Calu3 (cell line): ENCODE data around the gene LPGAT1. TPM values are rescaled to one million over a fixed set of nuclear protein-coding genes. Genes with fewer than 3 reads are reported as not detected.

Experiments
- BruUV-seq: library from RNA; stranded (reverse); fragments of 400-500 nt; replicated peaks from 2 replicates; lab custom pipeline; 2021; lab: Mats Ljungman, UMichigan
- CTCF ChIA-PET: fragments of 300-600 bp; sonication (Branson Sonifier 250); formaldehyde crosslinking; loops from one replicate; lab custom pipeline; 2022; ENCODE audit warnings: antibody characterized with exemption; lab: Charles Lee
- DNase-seq: peaks from one replicate; pipeline ENCODE4 v3.0.0; 2022
- H3K27ac Mint-ChIP-seq: one replicate; pipeline ENCODE4 v1.8.0; 2022; ENCODE audit warnings: mixed read lengths; ENCODE audit not compliant: unreplicated experiment
- H3K27me3 Mint-ChIP-seq: one replicate; pipeline ENCODE4 v1.8.0; 2022; ENCODE audit warnings: mixed read lengths; ENCODE audit not compliant: unreplicated experiment
- H3K36me3 Mint-ChIP-seq: one replicate; pipeline ENCODE4 v1.8.0; 2022; ENCODE audit warnings: mild to moderate bottlenecking, moderate library complexity, mixed read lengths; ENCODE audit not compliant: insufficient read depth, unreplicated experiment
- H3K4me1 Mint-ChIP-seq: one replicate; pipeline ENCODE4 v1.8.0; 2022; ENCODE audit warnings: mild to moderate bottlenecking, low read depth, mixed read lengths; ENCODE audit not compliant: unreplicated experiment
- H3K4me3 Mint-ChIP-seq: one replicate; pipeline ENCODE4 v1.8.0; 2022; ENCODE audit warnings: mild to moderate bottlenecking, low read depth, moderate library complexity, mixed read lengths; ENCODE audit not compliant: unreplicated experiment
- H3K9me3 Mint-ChIP-seq: one replicate; pipeline ENCODE4 v1.8.0; 2022; ENCODE audit warnings: low read depth, mixed read lengths; ENCODE audit not compliant: unreplicated experiment
- intact Hi-C: fragments of 100-400 bp; cut with micrococcal nuclease; formaldehyde crosslinking; loops from one replicate; pipeline ENCODE4 v1.10.0; 2022; ENCODE audit not compliant: unreplicated experiment
- total RNA-seq: library from RNA; stranded (reverse); gene quantifications from 2 replicates; pipeline ENCODE4 v1.2.3, GENCODE V29; 2022
- TF ChIP-seq, protein P1 (sequence below): fragments of 200-600 bp; IDR thresholded peaks from one replicate; pipeline ENCODE4 v1.8.0; 2022; ENCODE audit warnings: antibody characterized with exemption; ENCODE audit not compliant: unreplicated experiment

Gene LPGAT1
- total RNA-seq, 1 experiment from 2014 or later, result 67.7 TPM

- CTCF ChIA-PET, result interaction anchor here (0.6 kb wide), 1 partner anchor 99 kb away, joined by 8 read pairs; no protein-coding TSS in a partner anchor
- no TSS peak for BruUV-seq
- Mint-ChIP-seq H3K9me3 (no peaks in the 10 kb centered on the region), H3K27ac (no peak overlapping the region), H3K4me1 (no peaks in the 10 kb centered on the region), H3K4me3 (no peak overlapping the region), H3K27me3 (peaks cover 19% of the 10 kb centered on the region), H3K36me3 (no peaks in the 10 kb centered on the region)
- no peak for DNase-seq
- intact Hi-C loops, result no loop called here
- TF ChIP-seq, protein P1, sequence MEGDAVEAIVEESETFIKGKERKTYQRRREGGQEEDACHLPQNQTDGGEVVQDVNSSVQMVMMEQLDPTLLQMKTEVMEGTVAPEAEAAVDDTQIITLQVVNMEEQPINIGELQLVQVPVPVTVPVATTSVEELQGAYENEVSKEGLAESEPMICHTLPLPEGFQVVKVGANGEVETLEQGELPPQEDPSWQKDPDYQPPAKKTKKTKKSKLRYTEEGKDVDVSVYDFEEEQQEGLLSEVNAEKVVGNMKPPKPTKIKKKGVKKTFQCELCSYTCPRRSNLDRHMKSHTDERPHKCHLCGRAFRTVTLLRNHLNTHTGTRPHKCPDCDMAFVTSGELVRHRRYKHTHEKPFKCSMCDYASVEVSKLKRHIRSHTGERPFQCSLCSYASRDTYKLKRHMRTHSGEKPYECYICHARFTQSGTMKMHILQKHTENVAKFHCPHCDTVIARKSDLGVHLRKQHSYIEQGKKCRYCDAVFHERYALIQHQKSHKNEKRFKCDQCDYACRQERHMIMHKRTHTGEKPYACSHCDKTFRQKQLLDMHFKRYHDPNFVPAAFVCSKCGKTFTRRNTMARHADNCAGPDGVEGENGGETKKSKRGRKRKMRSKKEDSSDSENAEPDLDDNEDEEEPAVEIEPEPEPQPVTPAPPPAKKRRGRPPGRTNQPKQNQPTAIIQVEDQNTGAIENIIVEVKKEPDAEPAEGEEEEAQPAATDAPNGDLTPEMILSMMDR, result no peak
Observed at GRCh38 chr1:211704543-211704942, 126.0 kb downstream of the LPGAT1 start.

GRCh38 chr1:211703812-211704537 lies 126.6 kb downstream of the LPGAT1 start:
- intact Hi-C loops, result no loop called here
- H3K27me3 Mint-ChIP-seq, result peaks cover 19% of the 10 kb centered on the region
- TF ChIP-seq, protein P1, result no peak
- CTCF ChIA-PET, result no interaction called here
- no peak overlapping the region for H3K4me3 Mint-ChIP-seq
- no TSS peak for BruUV-seq
- H3K9me3 Mint-ChIP-seq, result no peaks in the 10 kb centered on the region
- no peaks in the 10 kb centered on the region for H3K4me1 Mint-ChIP-seq
- no peak for DNase-seq
- H3K36me3 Mint-ChIP-seq, result no peaks in the 10 kb centered on the region
- no peak overlapping the region for H3K27ac Mint-ChIP-seq

- TF ChIP-seq, protein P1, result no peak
- Mint-ChIP-seq H3K27ac (no peak overlapping the region), H3K36me3 (no peaks in the 10 kb centered on the region), H3K9me3 (no peaks in the 10 kb centered on the region), H3K4me3 (no peak overlapping the region), H3K27me3 (peaks cover 19% of the 10 kb centered on the region), H3K4me1 (no peaks in the 10 kb centered on the region)
- CTCF ChIA-PET, result interaction anchor here (0.5 to 1.5 kb wide), 2 partner anchors 25 to 289 kb away, joined by 3 read pairs; no protein-coding TSS in a partner anchor
- intact Hi-C loops, result no loop called here
- BruUV-seq, result no TSS peak
- no peak for DNase-seq
Observed at GRCh38 chr1:211701733-211702132, 128.8 kb downstream of the LPGAT1 start.

DNA sequence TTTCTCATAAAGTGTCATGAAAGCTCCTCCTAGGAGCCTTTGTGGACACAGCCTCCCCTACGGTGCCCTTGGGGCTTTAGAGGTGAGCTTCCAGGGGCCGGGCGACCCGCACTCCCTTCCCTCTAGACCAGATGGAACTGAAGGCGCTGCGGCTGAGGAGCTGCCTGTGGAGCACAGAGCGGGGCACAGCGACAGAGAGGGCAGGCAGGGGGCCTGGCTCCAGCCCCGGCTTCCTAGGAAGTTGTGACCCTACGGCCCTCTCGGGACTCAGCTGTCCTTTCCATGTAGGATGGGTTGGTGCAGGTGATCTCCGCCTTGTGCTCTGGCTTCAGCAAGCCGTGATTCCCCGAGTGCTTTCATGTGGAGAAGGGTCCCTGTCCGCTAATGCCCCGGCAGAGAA lies 131.5 kb downstream of the LPGAT1 start:
- intact Hi-C loops, result loop anchor here (2.0 to 5.0 kb wide), 2 partner anchors 132 to 753 kb away; partner anchors contain the start of gene LPGAT1
- no peak overlapping the region for H3K4me3 Mint-ChIP-seq
- no peaks in the 10 kb centered on the region for H3K4me1 Mint-ChIP-seq
- H3K36me3 Mint-ChIP-seq, result no peaks in the 10 kb centered on the region
- H3K9me3 Mint-ChIP-seq, result peaks cover under 1% of the 10 kb centered on the region
- no peak for DNase-seq
- H3K27ac Mint-ChIP-seq, result no peak overlapping the region
- no TSS peak for BruUV-seq
- TF ChIP-seq, protein P1, result no peak
- H3K27me3 Mint-ChIP-seq, result peaks cover 19% of the 10 kb centered on the region
- CTCF ChIA-PET, result interaction anchor here (0.6 to 2.1 kb wide), 12 partner anchors 10 to 727 kb away, joined by 3 to 20 read pairs (median 4); partner anchors contain the start of genes DTL and INTS7
